DND-41 (cell line): ENCODE data around the gene COL2A1.

Experiments used
- CTCF ChIP-seq: IDR thresholded peaks from 2 replicates; pipeline ENCODE4 v1.5.1; 2012; ENCODE audit warnings: borderline replicate concordance, low read length, moderate library complexity, mild to moderate bottlenecking; ENCODE audit not compliant: poor library complexity, severe bottlenecking; ENCODE audit errors: extremely low read depth
- EZH2 ChIP-seq: IDR thresholded peaks from 3 replicates; pipeline ENCODE4 v1.6.1; 2012; ENCODE audit warnings: borderline replicate concordance, low read depth, mild to moderate bottlenecking, moderate library complexity, low read length, inconsistent platforms; ENCODE audit not compliant: severe bottlenecking

- TF ChIP-seq CTCF (no peak), EZH2 (no peak)
Observed at GRCh38 chr12:48030173-48030650, 25.9 kb upstream of the COL2A1 start.
